Neural cell (in vitro differentiated cells): ENCODE data around the gene SCGN. TPM values are rescaled to one million over a fixed set of nuclear protein-coding genes. Genes with fewer than 3 reads are reported as not detected.

Experiments used
- H2AFZ ChIP-seq: fragments of 200-600, 300-800 bp; sonication (generic), shearing (Covaris generic); 2 replicates; pipeline ENCODE4 v1.6.0; 2014; ENCODE audit warnings: low read depth, mild to moderate bottlenecking, antibody characterized with exemption, low read length, moderate library complexity
- H3F3A ChIP-seq: fragments of 200-600 bp; shearing (Covaris generic); 2 replicates; pipeline ENCODE4 v1.6.1; 2016; ENCODE audit warnings: mild to moderate bottlenecking, moderate library complexity, mixed read lengths, antibody characterized with exemption, low read length; ENCODE audit not compliant: insufficient read depth, poor library complexity, severe bottlenecking
- H3K27ac ChIP-seq: fragments of 200-600, 300-800 bp; sonication (generic), shearing (Covaris generic); 2 replicates; pipeline ENCODE4 v1.5.1; 2014; ENCODE audit warnings: mild to moderate bottlenecking, low read length, moderate library complexity
- H3K27me3 ChIP-seq: fragments of 300-800, 200-600 bp; sonication (generic), shearing (Covaris generic); 2 replicates; pipeline ENCODE4 v1.6.0; 2014; ENCODE audit warnings: mild to moderate bottlenecking, low read depth, low read length, moderate library complexity; ENCODE audit not compliant: insufficient read depth
- H3K36me3 ChIP-seq: fragments of 300-800, 200-600 bp; sonication (generic), shearing (Covaris generic); 2 replicates; pipeline ENCODE4 v1.5.1; 2014; ENCODE audit warnings: mild to moderate bottlenecking, antibody characterized with exemption, low read length, moderate library complexity; ENCODE audit not compliant: insufficient read depth
- H3K4me2 ChIP-seq: fragments of 300-800, 200-600 bp; sonication (generic), shearing (Covaris generic); 2 replicates; pipeline ENCODE4 v1.6.0; 2014; ENCODE audit warnings: mild to moderate bottlenecking, low read length
- H3K4me3 ChIP-seq: fragments of 300-800, 200-600 bp; sonication (generic), shearing (Covaris generic); 2 replicates; pipeline ENCODE4 v1.5.1; 2014; ENCODE audit warnings: mild to moderate bottlenecking, low read length, moderate library complexity
- H3K79me2 ChIP-seq: fragments of 200-600 bp; shearing (Covaris generic); replicated peaks from 2 replicates; pipeline ENCODE4 v1.6.0; 2014; ENCODE audit warnings: mild to moderate bottlenecking, low read length, moderate library complexity; ENCODE audit not compliant: insufficient read depth
- H3K9ac ChIP-seq: fragments of 300-800, 200-600 bp; sonication (generic), shearing (Covaris generic); 2 replicates; pipeline ENCODE4 v1.6.1; 2016; ENCODE audit warnings: mild to moderate bottlenecking, low read length, mixed read lengths
- H3K9me2 ChIP-seq: fragments of 200-600 bp; shearing (Covaris generic); 2 replicates; pipeline ENCODE4 v1.6.1; 2016; ENCODE audit warnings: mild to moderate bottlenecking, low read length, mixed read lengths; ENCODE audit not compliant: insufficient read depth
- H3K9me3 ChIP-seq: fragments of 200-600, 300-800 bp; sonication (generic), shearing (Covaris generic); 2 replicates; pipeline ENCODE4 v1.6.1; 2016; ENCODE audit warnings: mild to moderate bottlenecking, mixed run types, low read length, moderate library complexity, mixed read lengths
- H4K20me1 ChIP-seq: fragments of 200-600 bp; shearing (Covaris generic); 2 replicates; pipeline ENCODE4 v1.6.1; 2016; ENCODE audit warnings: mild to moderate bottlenecking, mixed run types; ENCODE audit not compliant: insufficient read depth
- EP300 ChIP-seq: fragments of 450-650 bp; conservative IDR thresholded peaks from 2 replicates; pipeline ENCODE4 v1.6.1; 2014; ENCODE audit warnings: antibody characterized with exemption, mild to moderate bottlenecking, moderate library complexity; ENCODE audit not compliant: poor library complexity, severe bottlenecking
- EZH2 ChIP-seq: fragments of 200-600, 300-800 bp; shearing (Covaris generic), sonication (generic); IDR thresholded peaks from 2 replicates; pipeline ENCODE4 v1.6.1; 2014; ENCODE audit warnings: antibody characterized with exemption, low read length, borderline replicate concordance, mild to moderate bottlenecking; ENCODE audit not compliant: insufficient read depth, poor library complexity, severe bottlenecking
- MXI1 ChIP-seq: fragments of 450-650 bp; conservative IDR thresholded peaks from 2 replicates; pipeline ENCODE4 v1.6.1; 2014; ENCODE audit warnings: antibody characterized with exemption, mild to moderate bottlenecking; ENCODE audit not compliant: poor library complexity, severe bottlenecking
- POLR2AphosphoS5 ChIP-seq: IDR thresholded peaks from 2 replicates; pipeline ENCODE4 v1.6.1; 2012
- RAD21 ChIP-seq: fragments of 450-650 bp; conservative IDR thresholded peaks from 2 replicates; pipeline ENCODE4 v1.6.1; 2014; ENCODE audit warnings: antibody characterized with exemption, mild to moderate bottlenecking, moderate library complexity
- SMC3 ChIP-seq: fragments of 450-650 bp; conservative IDR thresholded peaks from 2 replicates; pipeline ENCODE4 v1.6.1; 2014; ENCODE audit warnings: antibody characterized with exemption, mild to moderate bottlenecking, moderate library complexity; ENCODE audit not compliant: poor library complexity
- TAF1 ChIP-seq: IDR thresholded peaks from 2 replicates; pipeline ENCODE4 v1.6.1; 2012; ENCODE audit warnings: low read depth
- polyA plus RNA-seq: library from polyadenylated mRNA; depleted of rRNA; stranded (reverse); fragments of >200 nt; gene quantifications from 2 replicates; pipeline ENCODE4 v1.2.3, GENCODE V29; 2014
- TF ChIP-seq, protein P1 (sequence below): fragments of 450-650 bp; IDR thresholded peaks from 2 replicates; pipeline ENCODE4 v1.5.1; 2014; ENCODE audit warnings: antibody characterized with exemption, mild to moderate bottlenecking, moderate library complexity; ENCODE audit not compliant: poor library complexity, severe bottlenecking
- TF ChIP-seq, protein P2 (sequence below): IDR thresholded peaks from 2 replicates; pipeline ENCODE4 v1.6.1; 2012; ENCODE audit warnings: borderline replicate concordance

Gene SCGN
- polyA plus RNA-seq, 1 donor from 2014 or later = 254 TPM

DNA sequence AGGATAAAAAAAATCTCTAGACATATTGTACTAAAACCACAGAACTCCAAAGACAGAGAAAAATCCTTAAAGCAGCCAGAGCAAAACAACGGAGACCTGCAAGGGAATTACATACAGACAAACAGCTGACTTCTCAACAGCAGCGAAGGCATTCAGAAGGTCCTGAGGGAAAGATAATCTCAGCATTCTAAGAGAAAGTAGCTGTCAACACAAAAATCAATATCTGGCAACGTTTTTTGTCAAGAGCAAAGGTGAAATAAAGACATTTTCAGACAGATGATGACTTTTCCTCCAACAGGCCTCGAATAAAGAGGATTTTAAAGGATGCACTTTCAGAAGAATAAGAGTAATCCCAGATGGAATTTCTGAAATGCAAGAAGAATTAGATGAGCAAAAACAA is 6.1 kb upstream of the SCGN start:
- Histone ChIP-seq H3K36me3 (no peaks in the 10 kb centered on the region), H3K27me3 (no peaks in the 10 kb centered on the region), H3K4me2 (no peak overlapping the region), H3K27ac (no peak overlapping the region), H3K9ac (no peak overlapping the region), H3K9me3 (no peaks in the 10 kb centered on the region), H3K79me2 (no peaks in the 10 kb centered on the region), H3K4me3 (no peak overlapping the region), H2AFZ (no peak overlapping the region), H3K9me2 (no peaks in the 10 kb centered on the region), H4K20me1 (no peaks in the 10 kb centered on the region), H3F3A (no peaks in the 10 kb centered on the region)
- TF ChIP-seq RAD21 = no peak
- no peak for TF ChIP-seq TAF1
- no peak for TF ChIP-seq POLR2AphosphoS5
- no peak for TF ChIP-seq MXI1
- TF ChIP-seq SMC3 = no peak
- TF ChIP-seq, protein P1, sequence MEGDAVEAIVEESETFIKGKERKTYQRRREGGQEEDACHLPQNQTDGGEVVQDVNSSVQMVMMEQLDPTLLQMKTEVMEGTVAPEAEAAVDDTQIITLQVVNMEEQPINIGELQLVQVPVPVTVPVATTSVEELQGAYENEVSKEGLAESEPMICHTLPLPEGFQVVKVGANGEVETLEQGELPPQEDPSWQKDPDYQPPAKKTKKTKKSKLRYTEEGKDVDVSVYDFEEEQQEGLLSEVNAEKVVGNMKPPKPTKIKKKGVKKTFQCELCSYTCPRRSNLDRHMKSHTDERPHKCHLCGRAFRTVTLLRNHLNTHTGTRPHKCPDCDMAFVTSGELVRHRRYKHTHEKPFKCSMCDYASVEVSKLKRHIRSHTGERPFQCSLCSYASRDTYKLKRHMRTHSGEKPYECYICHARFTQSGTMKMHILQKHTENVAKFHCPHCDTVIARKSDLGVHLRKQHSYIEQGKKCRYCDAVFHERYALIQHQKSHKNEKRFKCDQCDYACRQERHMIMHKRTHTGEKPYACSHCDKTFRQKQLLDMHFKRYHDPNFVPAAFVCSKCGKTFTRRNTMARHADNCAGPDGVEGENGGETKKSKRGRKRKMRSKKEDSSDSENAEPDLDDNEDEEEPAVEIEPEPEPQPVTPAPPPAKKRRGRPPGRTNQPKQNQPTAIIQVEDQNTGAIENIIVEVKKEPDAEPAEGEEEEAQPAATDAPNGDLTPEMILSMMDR = no peak
- no peak for TF ChIP-seq EP300
- no peak for TF ChIP-seq EZH2
- TF ChIP-seq, protein P2, sequence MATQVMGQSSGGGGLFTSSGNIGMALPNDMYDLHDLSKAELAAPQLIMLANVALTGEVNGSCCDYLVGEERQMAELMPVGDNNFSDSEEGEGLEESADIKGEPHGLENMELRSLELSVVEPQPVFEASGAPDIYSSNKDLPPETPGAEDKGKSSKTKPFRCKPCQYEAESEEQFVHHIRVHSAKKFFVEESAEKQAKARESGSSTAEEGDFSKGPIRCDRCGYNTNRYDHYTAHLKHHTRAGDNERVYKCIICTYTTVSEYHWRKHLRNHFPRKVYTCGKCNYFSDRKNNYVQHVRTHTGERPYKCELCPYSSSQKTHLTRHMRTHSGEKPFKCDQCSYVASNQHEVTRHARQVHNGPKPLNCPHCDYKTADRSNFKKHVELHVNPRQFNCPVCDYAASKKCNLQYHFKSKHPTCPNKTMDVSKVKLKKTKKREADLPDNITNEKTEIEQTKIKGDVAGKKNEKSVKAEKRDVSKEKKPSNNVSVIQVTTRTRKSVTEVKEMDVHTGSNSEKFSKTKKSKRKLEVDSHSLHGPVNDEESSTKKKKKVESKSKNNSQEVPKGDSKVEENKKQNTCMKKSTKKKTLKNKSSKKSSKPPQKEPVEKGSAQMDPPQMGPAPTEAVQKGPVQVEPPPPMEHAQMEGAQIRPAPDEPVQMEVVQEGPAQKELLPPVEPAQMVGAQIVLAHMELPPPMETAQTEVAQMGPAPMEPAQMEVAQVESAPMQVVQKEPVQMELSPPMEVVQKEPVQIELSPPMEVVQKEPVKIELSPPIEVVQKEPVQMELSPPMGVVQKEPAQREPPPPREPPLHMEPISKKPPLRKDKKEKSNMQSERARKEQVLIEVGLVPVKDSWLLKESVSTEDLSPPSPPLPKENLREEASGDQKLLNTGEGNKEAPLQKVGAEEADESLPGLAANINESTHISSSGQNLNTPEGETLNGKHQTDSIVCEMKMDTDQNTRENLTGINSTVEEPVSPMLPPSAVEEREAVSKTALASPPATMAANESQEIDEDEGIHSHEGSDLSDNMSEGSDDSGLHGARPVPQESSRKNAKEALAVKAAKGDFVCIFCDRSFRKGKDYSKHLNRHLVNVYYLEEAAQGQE = no peak

DNA sequence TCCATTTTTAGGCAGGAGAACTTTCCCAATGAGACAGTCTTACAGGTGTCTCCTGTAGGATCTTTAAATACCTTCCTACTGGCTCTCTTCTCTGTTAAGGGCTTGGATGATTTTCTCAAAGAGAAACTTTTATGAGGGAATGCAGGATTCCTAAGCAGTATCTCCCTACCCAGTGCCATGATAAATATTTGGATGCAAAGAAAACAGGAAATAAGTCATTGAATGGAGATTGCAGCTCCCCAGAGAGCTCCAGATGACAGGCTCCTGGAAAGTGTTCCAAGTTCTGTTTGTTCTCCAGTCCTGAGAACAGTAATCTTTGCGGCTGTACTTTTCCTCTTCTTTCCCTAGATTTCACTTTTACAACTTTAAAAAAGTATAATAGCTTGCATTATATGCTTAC is 2.4 kb upstream of the SCGN start:
- no peak for TF ChIP-seq TAF1
- TF ChIP-seq, protein P1 = no peak
- no peak for TF ChIP-seq MXI1
- TF ChIP-seq SMC3 = no peak
- no peak for TF ChIP-seq EZH2
- TF ChIP-seq, protein P2 = no peak
- TF ChIP-seq RAD21 = no peak
- no peak for TF ChIP-seq POLR2AphosphoS5
- TF ChIP-seq EP300 = no peak
- Histone ChIP-seq H3K9me2 (no peaks in the 10 kb centered on the region), H3K36me3 (no peaks in the 10 kb centered on the region), H4K20me1 (no peaks in the 10 kb centered on the region), H3K27ac (no peak overlapping the region), H3K9me3 (no peaks in the 10 kb centered on the region), H3K4me3 (no peak overlapping the region), H3K79me2 (no peaks in the 10 kb centered on the region), H3F3A (no peaks in the 10 kb centered on the region), H3K4me2 (no peak overlapping the region), H2AFZ (no peak overlapping the region), H3K27me3 (peaks cover 25% of the 10 kb centered on the region), H3K9ac (no peak overlapping the region)
